ENCODE results near the gene CUL2. TPM values are rescaled to one million over a fixed set of nuclear protein-coding genes. Genes with fewer than 3 reads are reported as not detected.

CUL2 gene
- total RNA-seq, 4 donors from 2014 or later: 15.9 to 28.5 (median 22.7) TPM

DNA sequence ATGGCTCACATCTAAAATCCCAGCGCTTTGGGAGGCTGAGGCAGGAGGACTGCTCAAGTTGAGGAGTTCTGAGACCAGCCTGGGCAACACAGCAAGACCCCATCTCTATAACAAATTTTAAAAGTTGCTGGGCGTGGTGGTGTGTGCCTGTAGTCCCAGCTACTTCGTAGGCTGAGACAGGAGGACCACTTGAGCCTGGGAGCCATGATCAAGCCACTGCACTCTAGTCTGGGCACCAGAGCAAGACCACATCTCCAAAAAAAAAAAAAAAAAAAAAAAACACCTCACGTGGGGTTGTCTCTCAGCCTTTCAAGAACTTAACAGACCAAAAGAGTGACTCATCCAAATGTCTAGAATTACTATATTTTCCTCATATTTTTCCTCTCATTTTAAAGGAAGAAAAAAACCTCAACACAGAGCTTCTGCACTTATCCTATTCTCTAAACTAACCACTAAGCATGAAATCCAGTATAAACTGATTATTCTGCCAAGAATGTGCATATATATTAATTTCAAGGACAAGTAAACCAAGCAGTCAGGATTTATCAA is 46.3 kb downstream of the CUL2 start:
- H3K4me1 ChIP-seq: no peaks in the 10 kb centered on the region
- H3K4me3 ChIP-seq: no peak overlapping the region
- ATAC-seq: no peak
- no peaks in the 10 kb centered on the region for H3K9me3 ChIP-seq
- H3K27me3 ChIP-seq: no peaks in the 10 kb centered on the region
- TF ChIP-seq POLR2AphosphoS5 (IDR thresholded peaks at IDR 0.05): no peak
- TF ChIP-seq, protein P1, sequence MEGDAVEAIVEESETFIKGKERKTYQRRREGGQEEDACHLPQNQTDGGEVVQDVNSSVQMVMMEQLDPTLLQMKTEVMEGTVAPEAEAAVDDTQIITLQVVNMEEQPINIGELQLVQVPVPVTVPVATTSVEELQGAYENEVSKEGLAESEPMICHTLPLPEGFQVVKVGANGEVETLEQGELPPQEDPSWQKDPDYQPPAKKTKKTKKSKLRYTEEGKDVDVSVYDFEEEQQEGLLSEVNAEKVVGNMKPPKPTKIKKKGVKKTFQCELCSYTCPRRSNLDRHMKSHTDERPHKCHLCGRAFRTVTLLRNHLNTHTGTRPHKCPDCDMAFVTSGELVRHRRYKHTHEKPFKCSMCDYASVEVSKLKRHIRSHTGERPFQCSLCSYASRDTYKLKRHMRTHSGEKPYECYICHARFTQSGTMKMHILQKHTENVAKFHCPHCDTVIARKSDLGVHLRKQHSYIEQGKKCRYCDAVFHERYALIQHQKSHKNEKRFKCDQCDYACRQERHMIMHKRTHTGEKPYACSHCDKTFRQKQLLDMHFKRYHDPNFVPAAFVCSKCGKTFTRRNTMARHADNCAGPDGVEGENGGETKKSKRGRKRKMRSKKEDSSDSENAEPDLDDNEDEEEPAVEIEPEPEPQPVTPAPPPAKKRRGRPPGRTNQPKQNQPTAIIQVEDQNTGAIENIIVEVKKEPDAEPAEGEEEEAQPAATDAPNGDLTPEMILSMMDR (IDR thresholded peaks at IDR 0.05): no peak
- TF ChIP-seq POLR2A (IDR thresholded peaks at IDR 0.05): no peak
- no peak for TF ChIP-seq EP300 (IDR thresholded peaks at IDR 0.05)
- 87% methylated on average over 1 to 3 of the region's 4 CpGs for WGBS, 2 donors (ENCODE audit: low coverage in 1 of 2)
- no peak overlapping the region for H3K27ac ChIP-seq
- H3K36me3 ChIP-seq: peaks cover 0 to 63% of the 10 kb centered on the region in 2 donors

DNA sequence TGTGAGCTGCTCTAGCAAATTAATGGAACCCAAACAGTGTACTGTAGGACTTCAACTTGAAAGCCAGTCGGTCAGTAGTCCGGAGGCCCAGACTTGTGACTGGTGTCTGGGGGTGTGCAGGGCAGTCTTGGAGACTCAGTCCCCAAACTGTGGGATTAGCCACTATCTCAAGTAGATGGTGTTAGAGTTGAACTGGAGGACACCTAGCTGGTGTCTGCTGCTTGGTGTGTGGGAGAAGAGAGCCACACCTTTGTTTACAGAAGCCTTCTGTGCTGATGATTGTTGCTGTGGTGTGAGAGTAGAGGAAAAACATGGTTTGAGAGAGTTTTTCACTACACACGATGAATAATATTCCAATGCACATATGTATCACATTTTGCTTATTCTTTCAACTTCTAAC is 47.4 kb downstream of the CUL2 start:
- Histone ChIP-seq H3K4me3 (no peak overlapping the region), H3K27me3 (no peaks in the 10 kb centered on the region), H3K36me3 (peaks cover 0 to 56% of the 10 kb centered on the region in 2 donors), H3K27ac (no peak overlapping the region), H3K4me1 (no peaks in the 10 kb centered on the region), H3K9me3 (no peaks in the 10 kb centered on the region)
- 80 to 92% methylated on average over 1 to 3 of the region's 3 CpGs for WGBS, 2 donors (ENCODE audit: low coverage in 1 of 2)
- TF ChIP-seq, protein P1 (IDR thresholded peaks at IDR 0.05): no peak
- TF ChIP-seq POLR2AphosphoS5 (IDR thresholded peaks at IDR 0.05) (no peak), EP300 (IDR thresholded peaks at IDR 0.05) (no peak), POLR2A (IDR thresholded peaks at IDR 0.05) (no peak)
- ATAC-seq: no peak

DNA sequence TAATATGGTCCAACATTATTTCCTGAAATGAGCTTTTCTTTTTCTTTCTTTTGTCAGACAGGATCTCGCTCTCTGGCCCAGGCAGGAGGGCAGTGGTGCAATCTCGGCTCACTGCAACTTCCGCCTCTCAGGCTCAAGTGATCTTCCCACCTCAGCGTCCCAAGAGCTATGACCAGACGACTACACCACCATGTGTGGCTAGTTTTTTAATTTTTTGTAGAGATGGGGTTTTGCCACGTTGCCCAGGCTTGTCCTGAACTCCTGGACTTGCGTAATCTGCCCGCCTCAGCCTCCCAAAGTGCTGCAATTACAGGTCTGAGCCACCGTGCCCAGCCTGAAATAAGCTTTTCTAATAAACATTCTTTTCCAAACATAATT is 48.6 kb downstream of the CUL2 start:
- TF ChIP-seq POLR2AphosphoS5 (IDR thresholded peaks at IDR 0.05): no peak
- TF ChIP-seq EP300 (IDR thresholded peaks at IDR 0.05): no peak
- no peak for TF ChIP-seq POLR2A (IDR thresholded peaks at IDR 0.05)
- TF ChIP-seq, protein P1 (IDR thresholded peaks at IDR 0.05): no peak
- Histone ChIP-seq H3K9me3 (no peaks in the 10 kb centered on the region), H3K27me3 (no peaks in the 10 kb centered on the region), H3K36me3 (peaks cover 0 to 59% of the 10 kb centered on the region in 2 donors), H3K27ac (no peak overlapping the region), H3K4me1 (no peaks in the 10 kb centered on the region), H3K4me3 (no peak overlapping the region)
- 85 to 88% methylated on average over 8 of the region's 9 CpGs for WGBS, 2 donors (ENCODE audit: low coverage in 1 of 2)
- ATAC-seq: no peak

DNA sequence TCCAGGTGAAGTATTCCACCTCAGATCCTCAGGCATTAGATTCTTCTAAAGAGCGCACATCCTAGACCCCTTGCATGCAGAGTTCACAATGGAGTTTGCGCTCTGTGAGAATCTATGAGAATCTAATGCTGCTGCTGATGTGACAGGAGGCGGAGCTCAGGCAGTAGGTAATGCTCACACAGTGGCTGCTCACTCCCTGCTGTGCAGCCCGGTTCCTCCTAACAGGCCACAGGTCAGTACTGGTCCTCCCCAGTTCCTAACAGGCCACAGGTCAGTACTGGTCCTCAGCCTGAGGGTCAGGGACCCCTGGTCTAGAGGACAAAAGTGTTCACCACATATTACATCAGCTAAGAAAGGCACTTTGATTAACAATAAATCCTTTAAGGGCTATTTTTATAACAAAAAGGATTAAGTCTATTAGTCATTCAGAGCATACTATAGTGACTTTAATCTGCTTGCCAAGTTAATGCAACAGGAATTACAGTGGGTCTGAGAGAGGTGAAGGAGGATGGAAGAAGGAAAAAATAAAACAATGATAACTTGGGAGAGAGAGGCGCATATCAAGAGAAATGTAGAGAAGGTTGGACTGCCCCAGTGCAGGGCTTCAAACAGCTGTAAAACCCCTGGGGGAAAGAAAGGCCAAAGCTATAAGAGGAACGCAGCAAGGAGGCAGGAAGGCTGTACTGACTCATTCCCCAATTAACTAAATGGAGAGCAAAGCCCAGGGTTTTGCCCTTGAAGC is 49.2 kb downstream of the CUL2 start:
- WGBS, 2 donors (ENCODE audit: low coverage in 1 of 2): 45 to 80% methylated on average over 2 to 3 of the region's 6 CpGs
- Histone ChIP-seq H3K36me3 (peaks cover 0 to 53% of the 10 kb centered on the region in 2 donors), H3K9me3 (no peaks in the 10 kb centered on the region), H3K27me3 (no peaks in the 10 kb centered on the region), H3K4me1 (no peaks in the 10 kb centered on the region), H3K4me3 (no peak overlapping the region), H3K27ac (no peak overlapping the region)
- no peak for ATAC-seq
- no peak for TF ChIP-seq POLR2A (IDR thresholded peaks at IDR 0.05)
- no peak for TF ChIP-seq EP300 (IDR thresholded peaks at IDR 0.05)
- TF ChIP-seq, protein P1 (IDR thresholded peaks at IDR 0.05): no peak
- TF ChIP-seq POLR2AphosphoS5 (IDR thresholded peaks at IDR 0.05): no peak

DNA sequence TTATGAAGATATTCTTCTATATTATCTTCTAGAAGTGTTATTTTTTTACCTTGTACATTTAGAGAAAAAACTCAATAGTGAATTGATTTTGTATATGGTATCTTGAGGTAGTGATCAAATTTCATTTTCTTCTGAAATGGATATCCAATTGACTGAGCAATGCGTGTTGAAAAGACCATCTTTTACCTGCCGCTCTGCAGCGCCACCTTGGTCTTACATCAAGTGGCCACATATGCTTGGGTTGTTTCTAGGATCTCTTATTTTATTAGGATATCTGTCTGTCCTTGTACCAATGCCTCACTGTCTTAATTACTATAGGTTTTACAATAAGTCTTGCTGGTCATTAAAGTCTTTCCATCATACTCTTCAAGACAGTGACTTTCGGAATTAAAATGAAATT is 53.0 kb downstream of the CUL2 start:
- Histone ChIP-seq H3K27ac (no peak overlapping the region), H3K4me1 (no peaks in the 10 kb centered on the region), H3K9me3 (no peaks in the 10 kb centered on the region), H3K4me3 (no peak overlapping the region), H3K27me3 (no peaks in the 10 kb centered on the region), H3K36me3 (peaks cover 0 to 56% of the 10 kb centered on the region in 2 donors)
- TF ChIP-seq EP300 (IDR thresholded peaks at IDR 0.05): no peak
- TF ChIP-seq, protein P1 (IDR thresholded peaks at IDR 0.05): no peak
- TF ChIP-seq POLR2AphosphoS5 (IDR thresholded peaks at IDR 0.05): no peak
- TF ChIP-seq POLR2A (IDR thresholded peaks at IDR 0.05): no peak
- WGBS, 2 donors (ENCODE audit: low coverage in 1 of 2): 95 to 100% methylated on average over 3 to 4 of the region's 4 CpGs
- ATAC-seq: no peak
